Activated naive CD4-positive, alpha-beta T cell treated with anti-CD3 and anti-CD28 coated beads, Interleukin-2, amount 10 ng/mL, durations not matched to agents 7 days and 5 days (primary cell): ENCODE measurements around the gene SLC9A9.

Experiments
- CTCF ChIA-PET: fragments of 350-600 bp; sonication (Branson Sonifier 250); formaldehyde crosslinking; loops from one replicate; lab custom pipeline; 2021; ENCODE audit warnings: antibody characterized with exemption; lab: Charles Lee
- DNase-seq: peaks from one replicate; pipeline ENCODE4 v3.0.0-alpha.2; 2020
- H3K27ac Mint-ChIP-seq: one replicate; pipeline ENCODE4 v1.8.0; 2021; ENCODE audit warnings: mild to moderate bottlenecking, moderate library complexity, mixed read lengths
- H3K27me3 Mint-ChIP-seq: one replicate; pipeline ENCODE4 v1.8.0; 2021; ENCODE audit warnings: mild to moderate bottlenecking, mixed read lengths
- H3K36me3 Mint-ChIP-seq: one replicate; pipeline ENCODE4 v1.8.0; 2021; ENCODE audit warnings: mixed read lengths
- H3K4me1 Mint-ChIP-seq: one replicate; pipeline ENCODE4 v1.8.0; 2021; ENCODE audit warnings: mixed read lengths
- H3K4me3 Mint-ChIP-seq: one replicate; pipeline ENCODE4 v1.8.0; 2021; ENCODE audit warnings: mild to moderate bottlenecking, moderate library complexity, mixed read lengths
- H3K9me3 Mint-ChIP-seq: one replicate; pipeline ENCODE4 v1.8.0; 2021; ENCODE audit warnings: mixed read lengths

The SLC9A9 gene

DNA sequence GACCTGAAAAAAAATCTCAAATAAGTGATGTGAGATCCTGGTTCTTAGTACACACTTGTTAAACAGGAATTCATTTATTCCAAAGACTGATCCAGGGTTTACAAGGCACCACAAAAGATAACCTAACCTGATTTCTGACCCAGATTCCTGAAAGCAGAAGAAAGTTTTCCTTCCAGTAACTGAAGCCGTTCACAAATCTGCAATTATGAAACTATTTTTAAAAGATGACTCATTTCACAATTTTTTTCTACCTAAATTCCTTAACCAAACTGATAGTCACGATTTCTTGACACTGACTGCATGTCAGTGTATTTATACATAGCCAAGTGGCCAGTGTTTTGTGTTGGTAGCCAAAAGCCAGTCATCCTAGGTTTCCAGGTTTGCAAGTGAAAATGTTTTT, 17.1 kb downstream of the SLC9A9 start:
- CTCF ChIA-PET, result no interaction called here
- Mint-ChIP-seq H3K27me3 (no peaks in the 10 kb centered on the region), H3K4me1 (peaks cover 30% of the 10 kb centered on the region), H3K36me3 (peaks cover 15% of the 10 kb centered on the region), H3K4me3 (no peak overlapping the region), H3K9me3 (peaks cover 6% of the 10 kb centered on the region), H3K27ac (no peak overlapping the region)
- no peak for DNase-seq

- Mint-ChIP-seq H3K27me3 (no peaks in the 10 kb centered on the region), H3K36me3 (peaks cover 16% of the 10 kb centered on the region), H3K9me3 (peaks cover 7% of the 10 kb centered on the region), H3K27ac (no peak overlapping the region), H3K4me3 (no peak overlapping the region), H3K4me1 (peaks cover 33% of the 10 kb centered on the region)
- DNase-seq, result no peak
- CTCF ChIA-PET, result no interaction called here
These were observed 17.5 kb downstream of the SLC9A9 start for GRCh38 chr3:143830786-143831185.

DNA sequence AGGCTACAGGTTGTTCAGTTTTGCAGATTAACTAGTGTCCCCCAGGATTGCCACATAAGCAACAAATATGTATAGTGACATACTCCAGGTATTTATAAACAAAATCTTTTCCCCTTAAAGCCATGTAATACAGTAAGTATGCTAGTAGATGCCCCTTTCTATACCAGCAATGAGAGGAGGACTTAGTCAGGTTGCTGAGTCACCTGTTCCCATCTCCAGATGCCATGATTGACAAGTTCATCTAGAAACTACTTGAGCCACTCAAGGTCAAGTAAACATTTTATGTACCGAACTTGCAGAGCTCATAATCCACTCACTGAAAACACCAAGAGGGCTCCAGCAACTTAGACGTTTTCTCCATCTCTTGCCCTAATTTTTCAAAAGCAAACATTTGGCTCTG, 18.2 kb downstream of the SLC9A9 start:
- no peak for DNase-seq
- CTCF ChIA-PET, result no interaction called here

GRCh38 chr3:143827425-143827824, 20.8 kb downstream of the SLC9A9 start:
- H3K27me3 Mint-ChIP-seq, result no peaks in the 10 kb centered on the region
- no peak overlapping the region for H3K4me3 Mint-ChIP-seq
- DNase-seq, result no peak
- peaks cover 18% of the 10 kb centered on the region for H3K36me3 Mint-ChIP-seq
- CTCF ChIA-PET, result no interaction called here
- H3K4me1 Mint-ChIP-seq, result peaks cover 45% of the 10 kb centered on the region
- H3K27ac Mint-ChIP-seq, result no peak overlapping the region
- peaks cover 11% of the 10 kb centered on the region for H3K9me3 Mint-ChIP-seq

More for the DNA sequence above, 18.2 kb downstream of the SLC9A9 start:
- H3K9me3 Mint-ChIP-seq, result peaks cover 11% of the 10 kb centered on the region
- H3K27ac Mint-ChIP-seq, result no peak overlapping the region
- no peak overlapping the region for H3K4me3 Mint-ChIP-seq
- H3K36me3 Mint-ChIP-seq, result peaks cover 18% of the 10 kb centered on the region
- no peaks in the 10 kb centered on the region for H3K27me3 Mint-ChIP-seq
- H3K4me1 Mint-ChIP-seq, result peaks cover 39% of the 10 kb centered on the region

DNA sequence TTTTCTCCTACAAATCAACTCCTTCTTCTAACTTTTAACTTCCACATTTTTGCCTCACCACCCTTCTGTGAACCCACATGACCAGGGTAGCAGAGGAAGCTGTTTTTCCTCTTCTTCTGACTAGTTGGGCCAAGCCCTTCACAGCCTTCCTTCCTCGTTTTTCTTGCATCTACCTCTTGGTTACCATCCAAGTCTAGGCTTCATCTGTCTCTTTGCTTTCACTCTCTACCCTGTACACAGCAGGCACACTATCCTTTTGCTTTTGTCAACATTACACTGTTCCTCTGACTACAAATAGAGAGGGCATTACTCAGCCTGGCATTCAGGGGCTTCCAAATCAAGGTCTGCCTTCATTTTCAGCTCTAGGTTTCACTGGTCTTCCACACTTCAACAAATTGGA, 22.0 kb downstream of the SLC9A9 start:
- H3K9me3 Mint-ChIP-seq, result peaks cover 11% of the 10 kb centered on the region
- peak overlapping the region; percentile 47 for H3K27ac Mint-ChIP-seq
- DNase-seq, result no peak
- H3K36me3 Mint-ChIP-seq, result peaks cover 18% of the 10 kb centered on the region
- H3K4me1 Mint-ChIP-seq, result peaks cover 46% of the 10 kb centered on the region
- CTCF ChIA-PET, result no interaction called here
- H3K27me3 Mint-ChIP-seq, result no peaks in the 10 kb centered on the region
- no peak overlapping the region for H3K4me3 Mint-ChIP-seq

DNA sequence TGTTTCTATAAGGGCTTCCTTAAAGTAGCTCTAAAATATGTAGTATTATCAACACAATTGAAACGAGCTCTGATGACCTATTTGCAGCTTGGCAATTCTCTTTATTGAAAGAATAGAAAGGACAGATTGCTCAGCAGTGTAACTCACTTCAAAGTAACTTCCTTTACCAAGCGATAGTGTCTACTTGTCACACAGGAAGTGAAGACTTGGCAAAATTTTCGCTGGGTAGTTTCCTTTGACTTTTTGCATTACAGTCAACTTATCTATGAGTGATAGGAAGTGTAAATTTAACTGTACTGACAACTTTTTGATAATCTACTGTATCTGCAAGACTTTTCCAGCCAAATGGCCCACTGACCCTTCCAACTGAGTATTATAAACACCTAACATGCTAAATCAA, 22.8 kb downstream of the SLC9A9 start:
- DNase-seq, result peak; percentile 25
- Mint-ChIP-seq H3K4me3 (no peak overlapping the region), H3K27me3 (no peaks in the 10 kb centered on the region), H3K9me3 (peaks cover 11% of the 10 kb centered on the region), H3K4me1 (peaks cover 45% of the 10 kb centered on the region), H3K36me3 (peaks cover 17% of the 10 kb centered on the region), H3K27ac (peak overlapping the region; percentile 82)
- CTCF ChIA-PET, result no interaction called here

GRCh38 chr3:143824735-143825385, 23.4 kb downstream of the SLC9A9 start:
- Mint-ChIP-seq H3K36me3 (peaks cover 14% of the 10 kb centered on the region), H3K27me3 (no peaks in the 10 kb centered on the region), H3K4me3 (no peak overlapping the region), H3K4me1 (peaks cover 43% of the 10 kb centered on the region), H3K9me3 (peaks cover 11% of the 10 kb centered on the region), H3K27ac (peak overlapping the region; percentile 8)
- no peak for DNase-seq
- CTCF ChIA-PET, result interaction anchor here (0.6 kb wide), 1 partner anchor 827 kb away, joined by 3 read pairs; no protein-coding TSS in a partner anchor

GRCh38 chr3:143822798-143823197, 25.5 kb downstream of the SLC9A9 start:
- Mint-ChIP-seq H3K36me3 (peaks cover 10% of the 10 kb centered on the region), H3K4me1 (peaks cover 43% of the 10 kb centered on the region), H3K4me3 (no peak overlapping the region), H3K9me3 (peaks cover 11% of the 10 kb centered on the region), H3K27me3 (no peaks in the 10 kb centered on the region), H3K27ac (no peak overlapping the region)
- CTCF ChIA-PET, result no interaction called here
- no peak for DNase-seq

GRCh38 chr3:143822374-143822773, 25.9 kb downstream of the SLC9A9 start:
- Mint-ChIP-seq H3K9me3 (peaks cover 11% of the 10 kb centered on the region), H3K27me3 (no peaks in the 10 kb centered on the region), H3K36me3 (peaks cover 10% of the 10 kb centered on the region), H3K4me1 (peaks cover 43% of the 10 kb centered on the region), H3K27ac (no peak overlapping the region), H3K4me3 (no peak overlapping the region)
- CTCF ChIA-PET, result no interaction called here
- DNase-seq, result no peak

DNA sequence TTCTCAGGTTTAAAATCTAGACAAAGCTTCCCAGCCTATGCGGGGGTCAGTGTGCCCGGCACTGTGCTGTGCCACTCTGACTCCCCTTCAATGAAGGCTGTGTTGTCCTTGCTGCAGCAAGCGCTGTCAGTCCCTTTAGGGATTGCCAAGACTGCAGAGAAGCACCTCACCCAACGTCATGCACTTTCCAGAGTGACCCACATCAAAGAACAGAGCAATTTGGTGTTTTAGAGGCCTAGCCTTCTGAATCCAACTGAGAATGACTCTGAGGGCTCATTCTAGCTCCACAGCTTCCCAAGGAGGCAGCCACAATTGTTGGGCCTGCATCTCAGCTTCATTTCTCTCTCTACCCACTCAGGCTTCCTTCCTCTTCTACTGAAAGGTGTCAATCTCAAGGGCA, 26.4 kb downstream of the SLC9A9 start:
- Mint-ChIP-seq H3K4me1 (peaks cover 42% of the 10 kb centered on the region), H3K36me3 (peaks cover 10% of the 10 kb centered on the region), H3K9me3 (peaks cover 11% of the 10 kb centered on the region), H3K27me3 (no peaks in the 10 kb centered on the region), H3K27ac (no peak overlapping the region), H3K4me3 (no peak overlapping the region)
- CTCF ChIA-PET, result no interaction called here
- no peak for DNase-seq

GRCh38 chr3:143820466-143821221, 27.6 kb downstream of the SLC9A9 start:
- Mint-ChIP-seq H3K27ac (no peak overlapping the region), H3K9me3 (peaks cover 2% of the 10 kb centered on the region), H3K4me1 (peaks cover 31% of the 10 kb centered on the region), H3K27me3 (no peaks in the 10 kb centered on the region), H3K36me3 (peaks cover under 1% of the 10 kb centered on the region), H3K4me3 (no peak overlapping the region)
- CTCF ChIA-PET, result interaction anchor here (0.8 to 1.7 kb wide), 2 partner anchors 21 to 31 kb away, joined by 3 read pairs; no protein-coding TSS in a partner anchor
- DNase-seq, result no peak

GRCh38 chr3:143819890-143820289, 28.4 kb downstream of the SLC9A9 start:
- no peak for DNase-seq
- H3K27me3 Mint-ChIP-seq, result no peaks in the 10 kb centered on the region
- peaks cover 26% of the 10 kb centered on the region for H3K4me1 Mint-ChIP-seq
- H3K9me3 Mint-ChIP-seq, result no peaks in the 10 kb centered on the region
- H3K27ac Mint-ChIP-seq, result no peak overlapping the region
- no peak overlapping the region for H3K4me3 Mint-ChIP-seq
- CTCF ChIA-PET, result interaction anchor here (0.8 to 1.7 kb wide), 2 partner anchors 22 to 31 kb away, joined by 3 read pairs; no protein-coding TSS in a partner anchor
- H3K36me3 Mint-ChIP-seq, result no peaks in the 10 kb centered on the region

GRCh38 chr3:143814443-143814889, 33.8 kb downstream of the SLC9A9 start:
- CTCF ChIA-PET, result no interaction called here
- Mint-ChIP-seq H3K27me3 (no peaks in the 10 kb centered on the region), H3K9me3 (no peaks in the 10 kb centered on the region), H3K4me1 (peaks cover 13% of the 10 kb centered on the region), H3K36me3 (no peaks in the 10 kb centered on the region), H3K27ac (peak overlapping the region; percentile 9), H3K4me3 (no peak overlapping the region)
- DNase-seq, result peak; percentile 30

DNA sequence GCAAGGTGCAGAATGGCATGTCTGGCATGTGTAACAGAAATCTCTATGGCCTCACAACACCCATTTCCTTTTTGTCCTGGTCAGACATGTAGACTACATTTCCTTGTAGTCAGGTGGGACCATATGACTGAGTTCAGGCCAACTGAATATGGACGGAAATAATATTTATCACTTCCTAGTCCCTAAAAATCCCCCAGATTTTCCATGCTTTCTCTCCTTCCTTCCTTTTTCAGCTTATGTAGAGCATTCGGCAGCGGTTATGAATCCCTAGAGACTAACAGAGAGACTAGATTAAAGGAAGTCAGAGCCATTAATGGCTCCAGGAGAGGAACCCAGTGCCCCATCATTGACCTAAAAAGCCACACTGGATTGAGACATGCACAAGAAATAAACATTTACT, 35.8 kb downstream of the SLC9A9 start:
- Mint-ChIP-seq H3K4me1 (peaks cover 13% of the 10 kb centered on the region), H3K27me3 (no peaks in the 10 kb centered on the region), H3K36me3 (no peaks in the 10 kb centered on the region), H3K27ac (no peak overlapping the region), H3K9me3 (no peaks in the 10 kb centered on the region), H3K4me3 (no peak overlapping the region)
- CTCF ChIA-PET, result no interaction called here
- no peak for DNase-seq

- CTCF ChIA-PET, result no interaction called here
- Mint-ChIP-seq H3K4me3 (no peak overlapping the region), H3K4me1 (peaks cover 13% of the 10 kb centered on the region)
These were observed 36.7 kb downstream of the SLC9A9 start for GRCh38 chr3:143811602-143812001.

More at GRCh38 chr3:143811602-143812001, 36.7 kb downstream of the SLC9A9 start:
- Mint-ChIP-seq H3K36me3 (no peaks in the 10 kb centered on the region), H3K27me3 (no peaks in the 10 kb centered on the region), H3K9me3 (no peaks in the 10 kb centered on the region), H3K27ac (no peak overlapping the region)
- no peak for DNase-seq
